SK-N-SH (cell line): ENCODE results near the gene EPS8L2. TPM values are rescaled to one million over a fixed set of nuclear protein-coding genes. Genes with fewer than 3 reads are reported as not detected.

Source experiments
- CTCF ChIA-PET: fragments of 300-600, 350-600 bp; formaldehyde crosslinking; extraction: SDS; loops from one replicate; lab custom pipeline; 2021; lab: Yijun Ruan, JAX
- POLR2A ChIA-PET: fragments of 350-600 bp; sonication (Branson Sonifier 250); formaldehyde crosslinking; extraction: SDS; loops from one replicate; lab custom pipeline; 2020; ENCODE audit warnings: antibody characterized with exemption, inconsistent platforms; lab: Yijun Ruan, JAX
- DNase-seq: peaks from one replicate; pipeline ENCODE4 v3.0.0; 2012
- H2AFZ ChIP-seq: fragments of 200-600 bp; sonication (generic); 2 replicates; pipeline ENCODE4 v1.8.1; 2016; ENCODE audit warnings: antibody characterized with exemption, mild to moderate bottlenecking, low read depth
- H3F3A ChIP-seq: fragments of 200-600 bp; sonication (generic); replicated peaks from 2 replicates; pipeline ENCODE3; 2016; ENCODE audit warnings: antibody characterized with exemption, mild to moderate bottlenecking; ENCODE audit not compliant: insufficient read depth
- H3K27ac ChIP-seq, 2 experiments: fragments of 200-500 bp in 1 of 2; fragments of 200-600 bp in 1 of 2; sonication (Bioruptor generic) in 1 of 2; sonication (generic), shearing (Covaris generic) in 1 of 2; 2 replicates each; pipeline versions ENCODE4 v1.5.1 to v1.6.1; 2014 to 2016; ENCODE audit warnings: low read depth in 2 of 2, inconsistent platforms in 1 of 2, low read length in 1 of 2, mild to moderate bottlenecking in 1 of 2, mixed read lengths in 1 of 2
- H3K27me3 ChIP-seq: fragments of 200-600 bp; sonication (generic), shearing (Covaris generic); 2 replicates; pipeline ENCODE4 v1.6.1; 2016; ENCODE audit warnings: mixed run types; ENCODE audit not compliant: insufficient read depth
- H3K36me3 ChIP-seq, 2 experiments: fragments of 200-500 bp in 1 of 2; fragments of 200-600 bp in 1 of 2; sonication (Bioruptor generic) in 1 of 2; sonication (generic) in 1 of 2; replicated peaks in 1 of 2; 2 replicates each; pipeline versions ENCODE3 to v1.5.1; 2014 to 2016; ENCODE audit warnings: low read length in 1 of 2, mild to moderate bottlenecking in 1 of 2; ENCODE audit not compliant: insufficient read depth in 2 of 2, control insufficient read depth in 1 of 2
- H3K4me1 ChIP-seq, 2 experiments: fragments of 200-500 bp in 1 of 2; fragments of 200-600 bp in 1 of 2; sonication (Bioruptor generic) in 1 of 2; sonication (generic), shearing (Covaris generic) in 1 of 2; 2 replicates each; pipeline versions ENCODE4 v1.5.1 to v1.6.1; 2014 to 2016; ENCODE audit warnings: low read depth in 1 of 2, low read length in 1 of 2, mixed run types in 1 of 2; ENCODE audit not compliant: insufficient read depth in 2 of 2, control insufficient read depth in 1 of 2
- H3K4me2 ChIP-seq: fragments of 200-600 bp; sonication (generic), shearing (Covaris generic); 2 replicates; pipeline ENCODE4 v1.6.1; 2017; ENCODE audit warnings: mixed run types
- H3K4me3 ChIP-seq, 2 experiments: fragments of 200-500 bp in 1 of 2; fragments of 200-600 bp in 1 of 2; sonication (Bioruptor generic) in 1 of 2; sonication (generic), shearing (Covaris generic) in 1 of 2; 2 replicates each; pipeline versions ENCODE4 v1.5.1 to v1.8.1; 2014 to 2016; ENCODE audit warnings: low read depth in 2 of 2, inconsistent platforms in 1 of 2, low read length in 1 of 2, mild to moderate bottlenecking in 1 of 2, mixed read lengths in 1 of 2, moderate library complexity in 1 of 2
- H3K79me2 ChIP-seq: fragments of 200-600 bp; sonication (generic); 2 replicates; pipeline ENCODE4 v1.8.1; 2017; ENCODE audit warnings: mild to moderate bottlenecking; ENCODE audit not compliant: insufficient read depth
- H3K9ac ChIP-seq: fragments of 200-600 bp; sonication (generic); 2 replicates; pipeline ENCODE4 v1.6.1; 2017; ENCODE audit warnings: mixed run types
- H3K9me2 ChIP-seq: fragments of 200-600 bp; sonication (generic); 2 replicates; pipeline ENCODE4 v1.6.1; 2017; ENCODE audit warnings: mixed run types
- H3K9me3 ChIP-seq: fragments of 200-600 bp; sonication (generic); 2 replicates; pipeline ENCODE4 v1.6.1; 2017; ENCODE audit warnings: mixed run types, mild to moderate bottlenecking, moderate library complexity
- H4K20me1 ChIP-seq: fragments of 200-600 bp; sonication (generic); 2 replicates; pipeline ENCODE4 v1.6.1; 2017; ENCODE audit warnings: mild to moderate bottlenecking, mixed run types; ENCODE audit not compliant: insufficient read depth
- CTCF ChIP-seq: fragments of 200-600 bp; sonication (generic); IDR thresholded peaks from 2 replicates; pipeline ENCODE4 v1.6.1; 2017; ENCODE audit warnings: antibody characterized with exemption, mild to moderate bottlenecking, moderate library complexity
- EP300 ChIP-seq, 2 experiments: IDR thresholded peaks; 2 replicates each; pipeline versions ENCODE4 v1.4.0 to v1.6.1; 2012; ENCODE audit warnings: borderline replicate concordance in 1 of 2, low read depth in 1 of 2, low read length in 1 of 2
- EZH2phosphoT487 ChIP-seq: fragments of 200-600 bp; sonication (generic); IDR thresholded peaks from 2 replicates; pipeline ENCODE4 v1.6.1; 2017; ENCODE audit warnings: low read depth, mixed run types, mild to moderate bottlenecking, antibody characterized with exemption, moderate library complexity, borderline replicate concordance
- FOXM1 ChIP-seq: IDR thresholded peaks from 2 replicates; pipeline ENCODE4 v1.4.0; 2012; ENCODE audit warnings: low read depth, mild to moderate bottlenecking
- GABPA ChIP-seq: IDR thresholded peaks from 2 replicates; pipeline ENCODE4 v1.4.0; 2012; ENCODE audit warnings: low read depth, mild to moderate bottlenecking
- GATA2 ChIP-seq: sonication (generic); formaldehyde crosslinking; IDR thresholded peaks from 2 replicates; pipeline ENCODE4 v1.5.0; 2020; ENCODE audit warnings: mild to moderate bottlenecking, missing genetic modification reagents
- IRF3 ChIP-seq: fragments of 150-350 bp; IDR thresholded peaks from 2 replicates; pipeline ENCODE4 v1.6.1; 2016; ENCODE audit warnings: mild to moderate bottlenecking, low read depth, low read length
- MEF2A ChIP-seq: IDR thresholded peaks from 2 replicates; pipeline ENCODE4 v1.4.0; 2012; ENCODE audit warnings: low read depth, borderline replicate concordance
- MXI1 ChIP-seq: IDR thresholded peaks from 2 replicates; pipeline ENCODE4 v1.6.1; 2012; ENCODE audit warnings: mild to moderate bottlenecking, low read depth, low read length, improper control_type of control experiment
- NFIC ChIP-seq: IDR thresholded peaks from 2 replicates; pipeline ENCODE4 v1.4.0; 2012; ENCODE audit warnings: borderline replicate concordance
- NRF1 ChIP-seq: IDR thresholded peaks from 2 replicates; pipeline ENCODE4 v1.6.1; 2012; ENCODE audit warnings: low read depth, mild to moderate bottlenecking, low read length
- PBX3 ChIP-seq: IDR thresholded peaks from 2 replicates; pipeline ENCODE4; 2012
- POLR2AphosphoS5 ChIP-seq: IDR thresholded peaks from 2 replicates; pipeline ENCODE4 v1.6.1; 2012; ENCODE audit warnings: low read depth, low read length
- RCOR1 ChIP-seq: fragments of 150-350 bp; IDR thresholded peaks from 2 replicates; pipeline ENCODE4 v1.6.1; 2017; ENCODE audit warnings: antibody characterized with exemption, low read length
- RFX5 ChIP-seq: IDR thresholded peaks from 2 replicates; pipeline ENCODE4 v1.6.1; 2012; ENCODE audit warnings: mild to moderate bottlenecking, improper control_type of control experiment, low read length
- SIN3A ChIP-seq: IDR thresholded peaks from 2 replicates; pipeline ENCODE4 v1.6.1; 2012; ENCODE audit warnings: low read depth, mild to moderate bottlenecking, low read length, moderate library complexity, borderline replicate concordance
- TCF12 ChIP-seq: IDR thresholded peaks from 2 replicates; pipeline ENCODE4 v1.4.0; 2012
- USF1 ChIP-seq: IDR thresholded peaks from 2 replicates; pipeline ENCODE4 v1.4.0; 2012; ENCODE audit warnings: low read depth, borderline replicate concordance
- USF2 ChIP-seq: fragments of 150-350 bp; IDR thresholded peaks from 2 replicates; pipeline ENCODE4 v1.6.1; 2017; ENCODE audit warnings: antibody characterized with exemption, low read length, low read depth, borderline replicate concordance
- YY1 ChIP-seq: IDR thresholded peaks from 2 replicates; pipeline ENCODE4 v1.4.0; 2012; ENCODE audit warnings: low read depth, mild to moderate bottlenecking
- WGBS: methylation state at CpG from one replicate; pipeline ENCODE4 v1.1.6; 2017; ENCODE audit warnings: low lambda C conversion rate; 5-methylcytosine and 5-hydroxymethylcytosine counted together
- polyA plus RNA-seq, 3 experiments: library from polyadenylated mRNA; depleted of rRNA; stranded (reverse); fragments of >200 nt; gene quantifications; 2 replicates each; pipeline ENCODE4 v1.2.3, GENCODE V29; 2012

EPS8L2 gene
- polyA plus RNA-seq, 1 of the 3 experiments (the other 2 are of a cell fraction): 0.74 TPM

GRCh38 chr11:773425-773824, 67.4 kb downstream of the EPS8L2 start:
- H3K4me2 ChIP-seq: no peak overlapping the region
- CTCF ChIA-PET: interaction anchor here (1.0 to 1.1 kb wide), 3 partner anchors 9 to 45 kb away, joined by 3 to 4 read pairs (median 4); no protein-coding TSS in a partner anchor
- H3F3A ChIP-seq: no peaks in the 10 kb centered on the region
- DNase-seq: no peak
- POLR2A ChIA-PET: interaction anchor here (1.3 kb wide), 1 partner anchor 15 kb away, joined by 3 read pairs; no protein-coding TSS in a partner anchor
- H3K27me3 ChIP-seq: no peaks in the 10 kb centered on the region
- TF ChIP-seq RFX5 (no peak), EP300 (IDR thresholded peaks at IDR 0.05; ENCODE audit: borderline replicate concordance in 1 of 2, low read depth in 1 of 2, low read length in 1 of 2) (no peak), EZH2phosphoT487 (no peak), USF2 (no peak), CTCF (no peak), GABPA (no peak), MEF2A (no peak), SIN3A (no peak), POLR2AphosphoS5 (no peak)
- peaks cover 44% of the 10 kb centered on the region for H4K20me1 ChIP-seq
- no peak overlapping the region for H3K9ac ChIP-seq
- peaks cover 0 to 46% of the 10 kb centered on the region in 2 experiments for H3K36me3 ChIP-seq
- H3K27ac ChIP-seq: no peak overlapping the region; a peak in 1 of 4 replicates
- H2AFZ ChIP-seq: no peak overlapping the region
- WGBS: 100% methylated on average over 1 of the region's 5 CpGs
- H3K79me2 ChIP-seq: peaks cover 70% of the 10 kb centered on the region
- H3K9me2 ChIP-seq: no peaks in the 10 kb centered on the region
- no peaks in the 10 kb centered on the region for H3K9me3 ChIP-seq
- H3K4me1 ChIP-seq: peaks cover 11 to 18% of the 10 kb centered on the region in 2 experiments; a peak in 2 of 4 replicates
- no peak overlapping the region for H3K4me3 ChIP-seq

GRCh38 chr11:773830-774229, 67.8 kb downstream of the EPS8L2 start:
- Histone ChIP-seq H3K27ac (no peak overlapping the region), H4K20me1 (peaks cover 44% of the 10 kb centered on the region), H3F3A (no peaks in the 10 kb centered on the region), H3K4me1 (peaks cover 11 to 19% of the 10 kb centered on the region in 2 experiments; a peak in 2 of 4 replicates), H3K9me3 (no peaks in the 10 kb centered on the region), H3K79me2 (peaks cover 71% of the 10 kb centered on the region), H3K27me3 (no peaks in the 10 kb centered on the region), H3K36me3 (peaks cover 0 to 47% of the 10 kb centered on the region in 2 experiments), H3K9me2 (no peaks in the 10 kb centered on the region), H3K4me2 (no peak overlapping the region), H3K9ac (no peak overlapping the region), H2AFZ (no peak overlapping the region), H3K4me3 (no peak overlapping the region)
- ChIA-PET CTCF (interaction anchor here (1.0 to 1.1 kb wide), 3 partner anchors 9 to 46 kb away, joined by 3 to 4 read pairs (median 4); no protein-coding TSS in a partner anchor), POLR2A (interaction anchor here (1.3 kb wide), 1 partner anchor 16 kb away, joined by 3 read pairs; no protein-coding TSS in a partner anchor)
- DNase-seq: no peak
- WGBS: 80% methylated on average over 1 of the region's 9 CpGs
- TF ChIP-seq FOXM1 (no peak), YY1 (no peak), POLR2AphosphoS5 (no peak), MXI1 (no peak), TCF12 (no peak), USF1 (no peak), USF2 (no peak), MEF2A (no peak), PBX3 (no peak), EZH2phosphoT487 (no peak), RCOR1 (no peak), NRF1 (no peak), IRF3 (no peak), GATA2 (CRISPR knock-in tag) (no peak), GABPA (no peak), NFIC (no peak)
